Uterus (tissue), 4 donors: ENCODE data around the gene KCNAB1. TPM values are rescaled to one million over a fixed set of nuclear protein-coding genes. Genes with fewer than 3 reads are reported as not detected.
A peak's percentile ranks its signal among the peaks of the same experiment; 100 is the strongest.
"Not testable (repeated sequence)": the region's sequence is repeated elsewhere in the genome, so short reads cannot be mapped to it uniquely, and the experiment has no call there.

Experiments
- DNase-seq, 2 donors: peaks; one replicate each; pipeline ENCODE4 v3.0.0-alpha.2; 2019 to 2020
- H3K27ac ChIP-seq, 2 donors: fragments of 200-600 bp; sonication (generic); 1 replicate in 1 of 2; 2 replicates in 1 of 2; pipeline ENCODE4 v1.5.1; 2016 to 2018
- H3K27me3 ChIP-seq, 2 donors: fragments of 200-600 bp; sonication (generic); one replicate each; pipeline ENCODE4 v1.5.1; 2018 to 2019; ENCODE audit warnings: control low read depth in 1 of 2
- H3K36me3 ChIP-seq, 2 donors: fragments of 200-600 bp; sonication (generic); one replicate each; pipeline ENCODE4 v1.5.1; 2019; ENCODE audit warnings: control low read depth in 1 of 2
- H3K4me1 ChIP-seq, 2 donors: fragments of 200-600 bp; sonication (generic); one replicate each; pipeline ENCODE4 v1.5.1; 2018 to 2019; ENCODE audit warnings: control low read depth in 1 of 2
- H3K4me3 ChIP-seq, 2 donors: fragments of 200-600 bp; sonication (generic); 1 replicate in 1 of 2; 2 replicates in 1 of 2; pipeline ENCODE4 v1.5.1; 2018 to 2019; ENCODE audit warnings: mild to moderate bottlenecking in 1 of 2
- H3K9me3 ChIP-seq, 2 donors: fragments of 200-600 bp; sonication (generic); one replicate each; pipeline ENCODE4 v1.5.1; 2019; ENCODE audit warnings: control low read depth in 1 of 2
- POLR2A ChIP-seq, 2 donors: fragments of 450-650 bp; IDR thresholded peaks; one replicate each; pipeline ENCODE4 v1.6.1; 2016; ENCODE audit warnings: antibody characterized with exemption in 2 of 2, mild to moderate bottlenecking in 1 of 2, moderate library complexity in 1 of 2
- intact Hi-C: fragments of 100-400 bp; cut with DNase I; formaldehyde crosslinking; loops from one replicate; pipeline ENCODE4 v1.15.1; 2023; ENCODE audit warnings: low total_unique reads
- total RNA-seq, 4 donors: library from RNA; depleted of rRNA in 3 of 4; stranded (reverse); fragments of >200 nt in 3 of 4; gene quantifications; one replicate each; pipeline versions ENCODE4 v1.1.0 to v1.2.4, GENCODE V29; 2014 to 2023
- TF ChIP-seq, protein P1 (sequence below), 4 experiments: fragments of 200-600 bp in 2 of 4; fragments of 450-650 bp in 2 of 4; sonication (generic) in 2 of 4; IDR thresholded peaks; one replicate each; pipeline ENCODE4 v1.5.1; 2016 to 2019; ENCODE audit warnings: antibody characterized with exemption in 4 of 4, mild to moderate bottlenecking in 2 of 4, moderate library complexity in 1 of 4
- donor health status: DM: yes; HTN: yes; CAD: no.

KCNAB1 gene
- total RNA-seq, 4 donors from 2014 or later: 1.3 to 12.8 (median 6.8) TPM

DNA sequence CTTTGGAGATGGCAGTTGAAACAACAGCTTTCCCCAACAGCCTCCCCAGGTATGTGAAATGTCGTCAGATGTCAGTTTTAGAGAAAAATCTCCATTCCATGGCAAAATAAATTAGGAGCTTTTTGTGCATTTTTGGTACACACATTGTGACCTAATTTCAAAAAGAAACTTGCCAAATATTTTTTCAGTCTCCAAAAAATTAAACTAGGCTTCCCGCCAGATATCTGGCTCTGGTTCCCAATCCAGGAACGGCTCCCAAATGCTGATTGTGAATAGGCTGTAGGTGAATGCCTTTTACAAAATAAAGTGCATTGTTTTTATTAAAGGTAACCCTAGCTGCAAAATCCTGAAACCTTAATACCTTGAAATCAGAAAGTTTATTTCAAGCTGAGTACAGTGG lies 10.9 kb downstream of the KCNAB1 start:
- intact Hi-C loops: no loop called here
- Histone ChIP-seq H3K4me1 (no peaks in the 10 kb centered on the region), H3K27me3 (no peaks in the 10 kb centered on the region), H3K4me3 (no peak overlapping the region), H3K27ac (no peak overlapping the region), H3K9me3 (no peaks in the 10 kb centered on the region), H3K36me3 (no peaks in the 10 kb centered on the region)
- DNase-seq: no peak
- TF ChIP-seq POLR2A (IDR thresholded peaks at IDR 0.05): no peak
- TF ChIP-seq, protein P1, sequence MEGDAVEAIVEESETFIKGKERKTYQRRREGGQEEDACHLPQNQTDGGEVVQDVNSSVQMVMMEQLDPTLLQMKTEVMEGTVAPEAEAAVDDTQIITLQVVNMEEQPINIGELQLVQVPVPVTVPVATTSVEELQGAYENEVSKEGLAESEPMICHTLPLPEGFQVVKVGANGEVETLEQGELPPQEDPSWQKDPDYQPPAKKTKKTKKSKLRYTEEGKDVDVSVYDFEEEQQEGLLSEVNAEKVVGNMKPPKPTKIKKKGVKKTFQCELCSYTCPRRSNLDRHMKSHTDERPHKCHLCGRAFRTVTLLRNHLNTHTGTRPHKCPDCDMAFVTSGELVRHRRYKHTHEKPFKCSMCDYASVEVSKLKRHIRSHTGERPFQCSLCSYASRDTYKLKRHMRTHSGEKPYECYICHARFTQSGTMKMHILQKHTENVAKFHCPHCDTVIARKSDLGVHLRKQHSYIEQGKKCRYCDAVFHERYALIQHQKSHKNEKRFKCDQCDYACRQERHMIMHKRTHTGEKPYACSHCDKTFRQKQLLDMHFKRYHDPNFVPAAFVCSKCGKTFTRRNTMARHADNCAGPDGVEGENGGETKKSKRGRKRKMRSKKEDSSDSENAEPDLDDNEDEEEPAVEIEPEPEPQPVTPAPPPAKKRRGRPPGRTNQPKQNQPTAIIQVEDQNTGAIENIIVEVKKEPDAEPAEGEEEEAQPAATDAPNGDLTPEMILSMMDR (IDR thresholded peaks at IDR 0.05): no peak

GRCh38 chr3:156131799-156132198 lies 11.4 kb downstream of the KCNAB1 start:
- Histone ChIP-seq H3K27me3 (no peaks in the 10 kb centered on the region), H3K27ac (peak overlapping the region in 1 of 2 donors; percentile 26), H3K9me3 (no peaks in the 10 kb centered on the region), H3K4me3 (no peak overlapping the region), H3K4me1 (no peaks in the 10 kb centered on the region), H3K36me3 (no peaks in the 10 kb centered on the region)
- no peak for DNase-seq
- no peak for TF ChIP-seq POLR2A (IDR thresholded peaks at IDR 0.05)
- TF ChIP-seq, protein P1 (IDR thresholded peaks at IDR 0.05): no peak
- intact Hi-C loops: no loop called here

- TF ChIP-seq, protein P1 (IDR thresholded peaks at IDR 0.05): no peak
- no peak for TF ChIP-seq POLR2A (IDR thresholded peaks at IDR 0.05)
- H3K9me3 ChIP-seq: no peaks in the 10 kb centered on the region
- H3K4me3 ChIP-seq: no peak overlapping the region
- intact Hi-C loops: no loop called here
- H3K36me3 ChIP-seq: no peaks in the 10 kb centered on the region
- H3K4me1 ChIP-seq: no peaks in the 10 kb centered on the region
- peak overlapping the region in 1 of 2 donors; percentile 26 for H3K27ac ChIP-seq
- H3K27me3 ChIP-seq: no peaks in the 10 kb centered on the region
- no peak for DNase-seq
Measured at GRCh38 chr3:156132313-156132712, 11.9 kb downstream of the KCNAB1 start.

- no peak for DNase-seq
- Histone ChIP-seq H3K27me3 (no peaks in the 10 kb centered on the region), H3K27ac (peak overlapping the region in 1 of 2 donors; percentile 21), H3K4me1 (no peaks in the 10 kb centered on the region), H3K4me3 (no peak overlapping the region), H3K36me3 (no peaks in the 10 kb centered on the region), H3K9me3 (no peaks in the 10 kb centered on the region)
- no peak for TF ChIP-seq POLR2A (IDR thresholded peaks at IDR 0.05)
- TF ChIP-seq, protein P1 (IDR thresholded peaks at IDR 0.05): no peak
- intact Hi-C loops: no loop called here
Measured at GRCh38 chr3:156133076-156133475, 12.7 kb downstream of the KCNAB1 start.

- H3K27me3 ChIP-seq: no peaks in the 10 kb centered on the region
- no peak for TF ChIP-seq POLR2A (IDR thresholded peaks at IDR 0.05)
- TF ChIP-seq, protein P1 (IDR thresholded peaks at IDR 0.05): no peak
- no peak for DNase-seq
- no peaks in the 10 kb centered on the region for H3K9me3 ChIP-seq
- H3K4me3 ChIP-seq: no peak overlapping the region
- H3K27ac ChIP-seq: no peak overlapping the region
- intact Hi-C loops: no loop called here
- no peaks in the 10 kb centered on the region for H3K4me1 ChIP-seq
- H3K36me3 ChIP-seq: no peaks in the 10 kb centered on the region
Measured at GRCh38 chr3:156135921-156136638, 15.7 kb downstream of the KCNAB1 start.

DNA sequence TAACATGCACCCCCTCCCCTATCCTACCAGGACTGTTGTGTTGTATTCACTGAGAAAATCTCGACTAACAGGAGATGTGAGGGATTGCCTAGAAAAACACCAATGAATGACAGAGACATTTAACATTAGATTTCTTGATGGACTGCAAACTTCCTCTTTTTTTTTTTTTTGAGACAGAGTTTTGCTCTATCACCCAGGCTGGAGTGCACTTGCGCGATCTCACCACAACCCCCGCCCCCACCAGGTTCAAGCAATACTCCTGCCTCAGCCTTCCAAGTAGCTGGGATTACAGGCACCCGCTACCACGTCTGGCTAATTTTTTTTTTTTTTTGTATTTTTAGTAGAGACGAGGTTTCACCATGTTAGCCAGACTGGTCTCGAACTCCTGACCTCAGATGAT lies 17.0 kb downstream of the KCNAB1 start:
- H3K36me3 ChIP-seq, DNase-seq, H3K9me3 ChIP-seq, intact Hi-C loops, H3K27me3 ChIP-seq, H3K27ac ChIP-seq, H3K4me1 ChIP-seq, H3K4me3 ChIP-seq: not testable (repeated sequence)
